ENCODE data around the gene B3GNT5. TPM values are rescaled to one million over a fixed set of nuclear protein-coding genes. Genes with fewer than 3 reads are reported as not detected.

B3GNT5 gene
- total RNA-seq, 2 experiments from 2014 or later: 0.67 to 0.71 TPM

DNA sequence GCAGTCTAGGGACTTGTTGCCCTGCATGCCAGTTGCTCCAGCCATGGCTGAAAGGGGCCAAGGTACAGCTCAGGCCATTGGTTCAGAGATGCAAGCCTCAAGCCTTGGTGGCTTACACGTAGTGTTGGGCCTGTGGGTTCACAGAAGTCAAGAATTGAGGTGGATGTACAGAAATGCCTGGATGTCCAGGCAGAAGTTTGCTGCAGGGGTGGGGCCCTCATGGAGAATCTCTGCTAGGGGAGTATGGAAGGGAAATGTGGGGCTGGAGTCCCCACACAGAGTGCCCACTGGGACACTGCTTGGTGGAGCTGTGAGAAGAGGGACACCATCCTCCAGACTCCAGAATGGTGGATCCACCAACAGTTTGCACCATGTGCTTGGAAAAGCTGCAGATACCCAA is 10.6 kb upstream of the B3GNT5 start:
- Mint-ChIP-seq H3K9me3 (peaks cover 30% of the 10 kb centered on the region), H3K4me1 (no peaks in the 10 kb centered on the region), H3K4me3 (no peak overlapping the region), H3K27ac (no peak overlapping the region), H3K36me3 (ENCODE audit: low read depth) (peaks cover 12% of the 10 kb centered on the region), H3K27me3 (no peaks in the 10 kb centered on the region)
- DNase-seq: no peak
- POLR2A ChIA-PET: no interaction called here
- CTCF ChIA-PET: no interaction called here

DNA sequence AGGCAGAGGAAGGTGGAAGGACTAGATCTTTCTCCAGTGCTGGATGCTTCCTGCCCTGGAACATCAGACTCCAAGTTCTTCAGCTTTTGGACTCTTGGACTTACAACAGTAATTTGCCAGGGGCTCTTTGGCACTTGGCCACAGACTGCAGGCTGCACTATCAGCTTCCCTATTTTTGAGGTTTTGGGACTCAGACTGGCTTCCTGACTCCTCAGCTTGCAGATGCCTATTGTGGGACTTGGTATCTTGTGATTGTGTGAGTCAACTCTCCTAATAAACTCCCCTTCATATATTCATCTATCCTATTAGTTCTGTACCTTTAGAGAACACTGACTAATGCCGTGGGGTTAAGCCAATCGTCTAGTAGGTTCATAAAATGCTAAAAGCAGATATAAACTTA is 8.8 kb upstream of the B3GNT5 start:
- H3K27me3 Mint-ChIP-seq: no peaks in the 10 kb centered on the region
- peaks cover 30% of the 10 kb centered on the region for H3K9me3 Mint-ChIP-seq
- no peak overlapping the region for H3K27ac Mint-ChIP-seq
- ChIA-PET CTCF (no interaction called here), POLR2A (interaction anchor here (0.6 kb wide), 1 partner anchor 60 kb away, joined by 3 read pairs; no protein-coding TSS in a partner anchor)
- no peak overlapping the region for H3K4me3 Mint-ChIP-seq
- H3K36me3 Mint-ChIP-seq (ENCODE audit: low read depth): peaks cover 12% of the 10 kb centered on the region
- no peaks in the 10 kb centered on the region for H3K4me1 Mint-ChIP-seq
- no peak for DNase-seq

DNA sequence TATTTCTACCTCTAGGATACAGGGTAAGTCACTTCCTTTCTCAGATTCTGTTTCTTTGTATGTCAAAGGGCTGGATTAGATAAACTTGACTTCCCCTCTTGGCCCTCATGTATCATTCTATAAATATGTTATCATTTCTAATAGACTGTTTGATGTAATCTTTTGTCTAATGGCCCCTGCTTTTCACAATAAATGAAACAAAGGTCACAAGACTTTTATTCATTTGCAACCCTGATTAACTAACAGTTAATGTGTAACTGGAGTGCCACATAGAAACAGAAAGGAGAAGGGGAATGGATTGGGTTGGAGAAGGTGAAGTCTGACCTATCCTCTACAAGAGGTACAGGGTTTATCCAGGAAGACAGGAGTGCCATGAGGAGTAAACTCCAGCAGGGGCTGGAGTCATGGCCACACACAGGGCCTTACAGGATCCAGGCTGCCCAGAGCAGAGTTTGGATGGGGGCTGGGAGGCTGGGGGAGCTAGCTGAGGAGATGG is 8.0 kb upstream of the B3GNT5 start:
- no peak for DNase-seq
- peaks cover 27% of the 10 kb centered on the region for H3K9me3 Mint-ChIP-seq
- H3K27ac Mint-ChIP-seq: no peak overlapping the region
- H3K4me3 Mint-ChIP-seq: no peak overlapping the region
- peaks cover 12% of the 10 kb centered on the region for H3K36me3 Mint-ChIP-seq (ENCODE audit: low read depth)
- H3K4me1 Mint-ChIP-seq: no peaks in the 10 kb centered on the region
- no peaks in the 10 kb centered on the region for H3K27me3 Mint-ChIP-seq
- POLR2A ChIA-PET: no interaction called here
- CTCF ChIA-PET: no interaction called here

DNA sequence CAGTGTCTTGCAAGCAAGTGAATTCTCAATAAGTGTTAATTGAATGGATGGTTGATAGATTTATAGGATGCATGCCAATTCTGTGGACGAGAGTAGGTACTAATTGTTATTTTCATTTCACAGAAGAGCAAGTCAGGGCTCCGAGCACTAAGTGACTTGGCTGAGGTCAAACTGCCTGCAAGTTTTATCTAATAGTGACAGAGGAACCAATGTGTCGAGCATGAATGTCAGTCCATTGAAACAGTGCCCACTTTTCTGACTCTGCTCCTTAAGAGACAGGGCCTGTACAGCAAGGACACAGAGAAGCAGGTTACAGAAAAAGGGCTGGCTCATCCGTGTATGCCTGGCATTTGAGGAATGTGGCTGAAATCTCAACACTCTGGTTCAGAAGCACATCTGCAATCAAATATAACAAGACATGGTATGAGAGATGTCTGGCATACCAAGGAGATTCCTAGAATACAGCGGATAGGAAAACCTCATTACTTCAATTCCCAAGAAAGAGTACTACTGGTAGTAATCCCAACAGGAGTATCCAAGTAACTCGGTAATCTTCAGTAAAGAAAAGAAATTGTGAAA is 6.0 kb upstream of the B3GNT5 start:
- ChIA-PET CTCF (interaction anchor here (1.0 kb wide), 1 partner anchor 53 kb away, joined by 3 read pairs; no protein-coding TSS in a partner anchor), POLR2A (no interaction called here)
- Mint-ChIP-seq H3K27ac (no peak overlapping the region), H3K9me3 (peaks cover 13% of the 10 kb centered on the region), H3K4me1 (no peaks in the 10 kb centered on the region), H3K36me3 (ENCODE audit: low read depth) (peaks cover 6% of the 10 kb centered on the region), H3K27me3 (no peaks in the 10 kb centered on the region), H3K4me3 (no peak overlapping the region)
- DNase-seq: no peak

DNA sequence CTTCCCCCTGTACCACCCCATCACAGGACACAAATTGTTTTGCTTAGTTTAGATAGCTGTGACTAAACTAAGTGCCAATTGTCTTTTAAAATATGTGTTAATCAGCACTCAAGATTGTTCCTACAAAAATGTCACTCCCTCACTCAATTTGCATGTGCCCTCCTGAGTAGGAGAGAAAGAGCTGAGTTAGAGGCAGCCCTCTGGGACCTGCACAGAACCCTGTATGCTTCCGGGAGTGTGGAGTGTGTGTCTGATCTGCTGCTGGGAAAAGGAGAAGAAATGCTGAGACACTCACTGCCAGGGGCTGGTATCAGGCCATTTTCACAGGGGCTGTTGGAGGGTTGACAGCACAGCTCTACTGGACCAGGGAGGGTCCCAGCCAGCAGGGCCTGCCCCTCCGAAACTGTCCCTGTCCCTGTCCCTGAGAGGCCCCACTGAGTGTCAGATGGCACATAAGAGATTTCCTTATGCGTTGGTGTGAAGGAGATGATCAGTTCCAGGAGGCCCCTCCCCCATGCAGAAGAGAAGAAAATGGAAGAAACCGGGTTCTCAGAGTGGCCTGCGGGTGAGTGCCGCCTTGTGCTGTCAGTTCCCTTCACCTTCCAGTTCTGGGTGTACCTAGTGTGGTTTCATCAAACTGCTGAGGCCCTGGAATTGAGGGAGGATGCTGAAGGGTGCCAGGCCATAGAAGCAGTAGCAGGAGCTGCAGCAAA is 3.9 kb upstream of the B3GNT5 start:
- POLR2A ChIA-PET: no interaction called here
- CTCF ChIA-PET: interaction anchor here (0.6 to 0.7 kb wide), 2 partner anchors 9 to 130 kb away, joined by 3 to 4 read pairs; no protein-coding TSS in a partner anchor
- peaks cover 2% of the 10 kb centered on the region for H3K9me3 Mint-ChIP-seq
- H3K4me1 Mint-ChIP-seq: peaks cover 4% of the 10 kb centered on the region
- peaks cover 4% of the 10 kb centered on the region for H3K27me3 Mint-ChIP-seq
- no peaks in the 10 kb centered on the region for H3K36me3 Mint-ChIP-seq (ENCODE audit: low read depth)
- no peak overlapping the region for H3K4me3 Mint-ChIP-seq
- DNase-seq: no peak
- H3K27ac Mint-ChIP-seq: no peak overlapping the region

DNA sequence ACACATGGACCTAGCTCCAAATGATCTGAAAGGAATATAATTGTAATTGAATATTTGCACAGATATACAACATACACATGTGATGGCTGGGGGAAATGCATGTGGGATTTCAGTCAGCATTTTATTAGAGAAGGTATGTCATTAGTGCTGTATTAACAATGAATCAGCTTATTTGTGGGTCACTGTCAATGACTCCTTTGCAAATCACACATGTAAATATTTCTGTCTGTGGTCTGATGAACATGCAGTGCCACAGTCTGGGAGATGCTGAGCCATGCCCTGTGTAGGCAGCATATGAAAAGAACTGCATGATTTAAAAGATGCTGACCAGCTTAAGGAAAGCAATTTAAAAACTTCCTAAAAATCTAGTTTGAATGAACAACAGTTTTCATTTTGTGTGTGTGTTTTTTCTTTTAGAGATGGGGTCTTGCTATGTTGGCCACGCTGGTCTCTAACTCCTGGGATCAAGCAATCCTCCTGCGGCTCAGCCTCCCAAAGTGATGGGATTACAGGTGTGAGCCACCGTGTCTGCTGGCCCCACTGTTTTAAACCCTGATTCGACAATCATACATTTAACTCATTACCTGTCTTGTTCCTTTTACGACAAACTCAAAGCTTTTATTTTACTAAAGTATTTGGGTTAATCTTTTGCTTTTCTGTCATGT is 803 bp upstream of the B3GNT5 start:
- ChIA-PET POLR2A (no interaction called here), CTCF (interaction anchor here (0.8 to 1.3 kb wide), 3 partner anchors 12 to 113 kb away, joined by 3 read pairs; no protein-coding TSS in a partner anchor)
- no peak for DNase-seq
- Mint-ChIP-seq H3K27ac (no peak overlapping the region), H3K4me3 (peak overlapping the region; percentile 54), H3K27me3 (peaks cover 16% of the 10 kb centered on the region), H3K9me3 (no peaks in the 10 kb centered on the region), H3K36me3 (ENCODE audit: low read depth) (no peaks in the 10 kb centered on the region), H3K4me1 (peaks cover 12% of the 10 kb centered on the region)

DNA sequence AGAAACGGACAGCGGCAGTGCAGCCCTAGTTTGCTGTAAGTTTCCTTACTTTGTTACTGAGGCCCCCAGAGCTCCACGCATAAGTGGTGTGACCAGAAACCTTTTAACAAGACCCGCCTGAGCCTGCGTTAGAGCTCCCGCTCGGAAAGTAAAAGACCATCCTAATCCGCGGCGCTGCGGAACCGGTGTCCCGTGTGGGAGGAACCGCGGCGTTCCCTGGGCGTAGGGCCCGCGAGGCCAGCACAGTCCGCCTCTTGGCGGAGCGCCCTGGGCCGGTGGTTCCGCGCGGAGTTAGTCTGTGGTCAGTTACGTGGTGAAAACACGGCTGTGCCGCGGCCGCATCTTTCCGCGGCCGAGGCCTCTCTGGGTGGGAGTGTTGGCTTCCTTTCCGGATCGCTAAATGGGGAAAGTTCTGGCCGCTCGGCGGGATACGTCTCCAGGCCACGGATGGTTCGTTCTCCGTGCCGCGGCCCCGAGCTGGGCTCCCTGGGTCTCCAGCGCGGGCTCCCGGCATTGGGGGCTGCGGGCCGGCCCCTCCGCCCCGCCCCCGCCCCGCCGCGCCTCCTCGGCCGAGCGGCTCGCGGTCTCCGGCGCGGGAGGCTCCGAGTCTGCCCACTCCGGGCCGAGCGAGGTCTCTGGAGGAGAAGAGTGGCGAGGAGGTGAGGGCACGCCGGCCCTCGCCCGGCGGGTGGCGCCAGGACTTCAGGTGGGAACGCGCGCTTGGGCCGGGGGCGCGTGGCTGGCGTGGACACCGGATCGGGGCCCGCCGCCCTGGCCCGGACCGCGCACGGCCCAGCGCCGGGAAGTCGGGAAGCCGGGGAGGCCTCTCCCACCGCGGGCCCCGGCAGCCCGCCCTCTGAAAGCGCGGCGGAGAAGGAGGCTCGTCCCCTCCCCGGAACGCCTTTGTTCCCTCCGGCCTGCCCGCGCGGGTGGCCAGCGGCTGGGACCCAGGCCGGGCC is 754 bp downstream of the B3GNT5 start:
- H3K4me1 Mint-ChIP-seq: peaks cover 12% of the 10 kb centered on the region
- CTCF ChIA-PET: interaction anchor here (0.7 to 1.3 kb wide), 7 partner anchors 12 to 188 kb away, joined by 3 read pairs; no protein-coding TSS in a partner anchor
- peaks cover 16% of the 10 kb centered on the region for H3K27me3 Mint-ChIP-seq
- no peaks in the 10 kb centered on the region for H3K36me3 Mint-ChIP-seq (ENCODE audit: low read depth)
- H3K4me3 Mint-ChIP-seq: peak overlapping the region; percentile 71
- POLR2A ChIA-PET: interaction anchor here (0.6 kb wide), 1 partner anchor 1694 kb away, joined by 3 read pairs; no protein-coding TSS in a partner anchor
- no peak for DNase-seq
- no peaks in the 10 kb centered on the region for H3K9me3 Mint-ChIP-seq
- no peak overlapping the region for H3K27ac Mint-ChIP-seq

DNA sequence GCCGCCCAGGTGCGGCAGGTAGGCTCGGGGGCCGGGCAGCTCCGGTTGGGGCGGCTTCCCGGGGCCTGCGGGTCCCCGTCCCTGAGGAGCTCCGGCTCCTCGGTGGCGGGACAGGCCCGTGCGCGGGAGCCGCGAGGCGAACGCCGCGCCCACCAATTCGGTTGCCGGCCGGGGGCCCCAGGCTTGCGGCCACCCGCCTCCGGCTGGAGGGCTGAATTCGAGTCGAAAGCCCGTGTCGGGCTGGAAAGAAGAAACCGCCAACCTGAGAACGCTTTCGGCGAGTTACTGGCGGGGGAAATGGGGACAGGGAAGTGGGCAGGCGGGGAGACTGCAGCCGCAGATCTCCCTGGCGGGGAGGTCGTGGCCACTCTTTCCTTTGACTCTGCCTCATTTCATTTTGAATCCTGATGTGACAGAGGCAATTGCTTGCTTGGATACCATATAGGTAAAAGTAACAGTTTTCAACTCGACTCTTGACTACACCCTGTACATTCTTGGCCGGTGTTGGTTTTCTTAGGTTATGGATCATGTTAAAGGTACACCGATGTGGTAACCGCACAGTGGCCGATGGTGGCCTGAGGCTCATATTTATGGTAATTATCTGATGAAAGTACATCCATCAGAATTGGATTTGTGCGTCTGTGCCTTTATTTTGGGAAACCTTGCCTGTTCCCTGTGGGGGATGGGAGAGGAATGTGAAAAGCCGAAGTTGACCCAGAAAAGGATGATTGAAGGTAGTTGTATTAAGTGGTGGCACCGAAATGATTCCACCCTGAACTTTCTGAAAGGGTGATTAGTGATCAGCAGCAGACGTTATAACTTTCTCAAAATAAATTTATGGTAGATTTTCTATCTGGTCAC is 1.7 kb downstream of the B3GNT5 start:
- H3K27ac Mint-ChIP-seq: peak overlapping the region; percentile 61
- POLR2A ChIA-PET: no interaction called here

DNA sequence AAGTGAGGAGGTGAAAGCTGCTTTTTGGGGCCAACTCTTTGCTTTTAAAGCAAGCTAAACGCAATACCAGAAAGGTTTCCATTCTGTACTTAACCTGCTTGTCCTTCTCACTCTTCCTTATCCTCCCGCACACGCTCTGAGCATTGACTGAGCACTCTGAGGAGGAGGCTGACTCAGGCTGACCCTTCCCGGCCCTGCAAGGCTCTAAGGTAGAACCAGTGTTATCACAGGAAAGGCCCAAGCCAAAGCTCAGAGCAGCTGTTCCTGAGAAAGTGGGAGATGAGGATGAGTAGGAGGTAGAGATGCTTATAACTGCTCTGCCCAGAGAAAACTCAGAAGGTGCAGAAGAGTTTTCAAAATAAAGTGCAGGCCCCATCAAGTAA is 2.3 kb downstream of the B3GNT5 start:
- peaks cover 16% of the 10 kb centered on the region for H3K27me3 Mint-ChIP-seq
- peak overlapping the region; percentile 64 for H3K4me3 Mint-ChIP-seq
- ChIA-PET CTCF (interaction anchor here (1.3 kb wide), 1 partner anchor 57 kb away, joined by 3 read pairs; no protein-coding TSS in a partner anchor), POLR2A (no interaction called here)
- H3K9me3 Mint-ChIP-seq: no peaks in the 10 kb centered on the region
- DNase-seq: no peak
- no peak overlapping the region for H3K27ac Mint-ChIP-seq
- peaks cover 12% of the 10 kb centered on the region for H3K4me1 Mint-ChIP-seq
- no peaks in the 10 kb centered on the region for H3K36me3 Mint-ChIP-seq (ENCODE audit: low read depth)

More for the DNA sequence above, 1.7 kb downstream of the B3GNT5 start:
- Mint-ChIP-seq H3K4me3 (peak overlapping the region; percentile 64), H3K27me3 (peaks cover 16% of the 10 kb centered on the region), H3K9me3 (no peaks in the 10 kb centered on the region), H3K36me3 (ENCODE audit: low read depth) (no peaks in the 10 kb centered on the region), H3K4me1 (peaks cover 12% of the 10 kb centered on the region)
- CTCF ChIA-PET: interaction anchor here (0.8 to 1.3 kb wide), 3 partner anchors 11 to 110 kb away, joined by 3 read pairs; no protein-coding TSS in a partner anchor
- DNase-seq: no peak

DNA sequence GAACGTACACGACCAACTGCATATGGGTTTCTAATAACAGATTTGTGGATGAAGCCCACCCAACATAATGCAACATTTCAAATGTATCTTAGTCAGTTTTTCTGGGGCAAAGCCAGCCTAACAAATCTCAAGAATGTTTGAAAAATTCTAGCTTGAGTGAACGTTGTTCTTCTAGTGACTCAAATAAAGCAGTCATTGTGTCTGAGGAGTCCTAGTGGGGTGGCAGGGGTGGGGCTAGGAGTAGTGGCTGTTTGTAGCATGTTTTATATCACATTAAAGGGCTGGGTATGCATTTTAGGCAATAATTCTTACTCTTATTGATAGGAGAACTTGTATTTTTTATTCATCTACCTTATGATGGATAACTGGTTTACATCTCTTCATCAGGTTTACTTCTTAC is 6.0 kb downstream of the B3GNT5 start:
- Mint-ChIP-seq H3K9me3 (no peaks in the 10 kb centered on the region), H3K36me3 (ENCODE audit: low read depth) (no peaks in the 10 kb centered on the region), H3K4me1 (peaks cover 9% of the 10 kb centered on the region), H3K27me3 (peaks cover 12% of the 10 kb centered on the region), H3K4me3 (no peak overlapping the region), H3K27ac (no peak overlapping the region)
- DNase-seq: no peak
- CTCF ChIA-PET: interaction anchor here (0.6 to 1.6 kb wide), 4 partner anchors 9 to 196 kb away, joined by 3 to 7 read pairs (median 3); no protein-coding TSS in a partner anchor
- POLR2A ChIA-PET: interaction anchor here (0.6 kb wide), 1 partner anchor 293 kb away, joined by 4 read pairs; no protein-coding TSS in a partner anchor

DNA sequence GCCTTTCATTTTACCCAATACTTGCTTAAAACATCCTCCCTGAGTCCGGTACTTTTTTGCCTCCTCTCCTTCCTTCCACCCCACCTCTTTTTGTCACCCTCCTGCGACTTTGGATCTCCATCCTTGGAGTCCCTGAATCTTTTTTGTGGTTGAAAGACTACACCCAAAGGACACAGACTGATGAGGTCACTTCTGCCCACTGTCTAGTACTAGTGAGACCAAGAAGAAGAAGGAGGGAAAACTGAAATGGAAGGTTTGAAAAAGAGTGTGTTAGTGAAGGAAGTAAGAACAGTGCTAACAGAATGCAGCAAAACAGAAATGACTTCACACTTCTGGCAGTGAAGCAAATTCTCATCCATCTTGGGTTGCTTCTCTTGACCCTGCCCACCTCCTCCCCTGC is 6.6 kb downstream of the B3GNT5 start:
- ChIA-PET POLR2A (interaction anchor here (0.6 kb wide), 1 partner anchor 293 kb away, joined by 4 read pairs; no protein-coding TSS in a partner anchor), CTCF (interaction anchor here (1.3 kb wide), 1 partner anchor 40 kb away, joined by 3 read pairs; no protein-coding TSS in a partner anchor)
- Mint-ChIP-seq H3K27me3 (peaks cover 11% of the 10 kb centered on the region), H3K36me3 (ENCODE audit: low read depth) (no peaks in the 10 kb centered on the region), H3K4me1 (peaks cover 9% of the 10 kb centered on the region), H3K27ac (no peak overlapping the region), H3K9me3 (no peaks in the 10 kb centered on the region), H3K4me3 (no peak overlapping the region)
- no peak for DNase-seq

All from activated CD4-positive, alpha-beta T cell treated with anti-CD3 and anti-CD28 coated beads, Interleukin-2, amount 10 ng/mL, durations not matched to agents 7 days and 5 days (primary cell).